HepG2 (cell line): ENCODE measurements around the gene MAP2K5.

Experiments
- AGO1 ChIP-seq: fragments of 200-400 bp; formaldehyde crosslinking; IDR thresholded peaks from 2 replicates; pipeline ENCODE4 v1.6.1; 2017; ENCODE audit warnings: mild to moderate bottlenecking, low read depth, low read length, moderate library complexity; ENCODE audit not compliant: poor library complexity, severe bottlenecking
- YY1 ChIP-seq: IDR thresholded peaks from 2 replicates; pipeline ENCODE4 v1.6.1; 2011; ENCODE audit warnings: low read length, low read depth, moderate library complexity, mild to moderate bottlenecking; ENCODE audit not compliant: insufficient read depth, insufficient replicate concordance

GRCh38 chr15:67833710-67834511 is 291.4 kb downstream of the MAP2K5 start:
- TF ChIP-seq AGO1 = no peak
- TF ChIP-seq YY1 = peak; percentile 30
